ENCODE measurements around the gene TMEM63A.

DNA sequence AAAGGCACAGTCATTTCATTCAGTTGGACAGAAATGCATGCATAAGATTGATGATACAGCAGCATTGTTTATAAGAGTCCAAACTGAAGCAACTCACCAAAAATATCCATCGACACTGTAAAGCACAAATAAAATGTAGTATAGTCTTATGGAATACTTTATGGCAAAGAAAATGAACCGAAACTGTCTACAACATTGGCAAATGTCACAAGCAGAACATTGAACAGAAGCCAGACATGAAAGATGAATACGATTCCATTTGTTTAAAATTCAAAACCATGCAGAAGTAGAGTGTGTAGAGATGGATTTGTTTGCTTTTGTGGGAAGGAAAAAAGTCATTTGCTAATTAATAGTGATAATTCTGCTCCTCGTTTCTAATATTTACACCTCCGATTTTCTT is 14.3 kb upstream of the TMEM63A start:
- TF ChIP-seq, protein P1, sequence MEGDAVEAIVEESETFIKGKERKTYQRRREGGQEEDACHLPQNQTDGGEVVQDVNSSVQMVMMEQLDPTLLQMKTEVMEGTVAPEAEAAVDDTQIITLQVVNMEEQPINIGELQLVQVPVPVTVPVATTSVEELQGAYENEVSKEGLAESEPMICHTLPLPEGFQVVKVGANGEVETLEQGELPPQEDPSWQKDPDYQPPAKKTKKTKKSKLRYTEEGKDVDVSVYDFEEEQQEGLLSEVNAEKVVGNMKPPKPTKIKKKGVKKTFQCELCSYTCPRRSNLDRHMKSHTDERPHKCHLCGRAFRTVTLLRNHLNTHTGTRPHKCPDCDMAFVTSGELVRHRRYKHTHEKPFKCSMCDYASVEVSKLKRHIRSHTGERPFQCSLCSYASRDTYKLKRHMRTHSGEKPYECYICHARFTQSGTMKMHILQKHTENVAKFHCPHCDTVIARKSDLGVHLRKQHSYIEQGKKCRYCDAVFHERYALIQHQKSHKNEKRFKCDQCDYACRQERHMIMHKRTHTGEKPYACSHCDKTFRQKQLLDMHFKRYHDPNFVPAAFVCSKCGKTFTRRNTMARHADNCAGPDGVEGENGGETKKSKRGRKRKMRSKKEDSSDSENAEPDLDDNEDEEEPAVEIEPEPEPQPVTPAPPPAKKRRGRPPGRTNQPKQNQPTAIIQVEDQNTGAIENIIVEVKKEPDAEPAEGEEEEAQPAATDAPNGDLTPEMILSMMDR (IDR thresholded peaks at IDR 0.05 in 8 of 11, conservative IDR thresholded peaks at IDR 0.05 in 3 of 11), result no peak
- no peak for TF ChIP-seq POLR2AphosphoS5 (IDR thresholded peaks at IDR 0.05)

Data from spleen (tissue), 7 donors.